Amniotic stem cell (primary cell): ENCODE measurements around the gene ALDH2.
A peak's percentile ranks its signal among the peaks of the same experiment; 100 is the strongest.
"Not testable (repeated sequence)": the region's sequence is repeated elsewhere in the genome, so short reads cannot be mapped to it uniquely, and the experiment has no call there.

Experiments used
- DNase-seq: peaks from one replicate; lab custom pipeline; 2025; lab: John Stamatoyannopoulos, UW

Gene ALDH2

GRCh38 chr12:111827907-111828306 is 61.2 kb downstream of the ALDH2 start:
- DNase-seq: no peak

DNA sequence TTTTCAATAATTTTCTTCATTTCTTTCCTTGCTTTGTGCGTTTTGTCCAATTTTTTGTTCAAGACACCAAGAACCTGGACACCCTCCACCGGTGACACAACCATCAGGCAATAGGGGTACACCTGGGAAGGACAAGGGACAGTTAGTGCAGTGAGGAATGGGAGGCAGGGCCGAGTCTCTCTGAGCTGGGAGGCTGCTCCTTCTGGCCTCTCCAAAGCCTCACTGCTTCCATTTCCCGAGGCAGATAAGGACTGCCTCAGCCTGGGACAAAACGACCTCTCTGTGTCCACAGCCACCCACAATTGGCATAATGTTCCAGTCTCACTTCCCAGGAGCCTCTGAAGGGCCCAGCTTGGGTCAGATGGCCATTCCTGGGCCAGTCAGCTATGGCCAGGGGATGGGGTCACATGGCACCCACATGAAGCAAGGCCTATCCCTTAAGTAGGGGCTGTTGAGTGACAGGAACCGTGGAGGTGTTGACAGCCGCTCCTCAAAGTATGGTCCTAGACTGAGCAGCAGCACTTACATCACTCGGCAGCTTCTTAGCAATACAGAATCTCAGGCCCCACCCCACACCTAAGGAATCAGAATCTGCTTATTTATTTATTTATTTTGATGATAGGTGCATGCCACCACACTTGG is 61.7 kb downstream of the ALDH2 start:
- DNase-seq: no peak

DNA sequence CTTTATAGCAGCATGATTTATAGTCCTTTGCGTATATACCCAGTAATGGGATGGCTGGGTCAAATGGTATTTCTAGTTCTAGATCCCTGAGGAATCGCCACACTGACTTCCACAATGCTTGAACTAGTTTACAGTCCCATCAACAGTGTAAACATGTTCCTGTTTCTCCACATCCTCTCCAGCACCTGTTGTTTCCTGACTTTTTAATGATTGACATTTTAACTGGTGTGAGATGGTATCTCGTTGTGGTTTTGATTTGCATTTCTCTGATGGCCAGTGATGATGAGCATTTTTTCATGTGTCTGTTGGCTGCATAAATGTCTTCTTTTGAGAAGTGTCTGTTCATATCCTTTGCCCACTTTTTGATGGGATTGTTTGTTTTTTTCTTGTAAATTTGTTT is 62.9 kb downstream of the ALDH2 start:
- not testable (repeated sequence) for DNase-seq

DNA sequence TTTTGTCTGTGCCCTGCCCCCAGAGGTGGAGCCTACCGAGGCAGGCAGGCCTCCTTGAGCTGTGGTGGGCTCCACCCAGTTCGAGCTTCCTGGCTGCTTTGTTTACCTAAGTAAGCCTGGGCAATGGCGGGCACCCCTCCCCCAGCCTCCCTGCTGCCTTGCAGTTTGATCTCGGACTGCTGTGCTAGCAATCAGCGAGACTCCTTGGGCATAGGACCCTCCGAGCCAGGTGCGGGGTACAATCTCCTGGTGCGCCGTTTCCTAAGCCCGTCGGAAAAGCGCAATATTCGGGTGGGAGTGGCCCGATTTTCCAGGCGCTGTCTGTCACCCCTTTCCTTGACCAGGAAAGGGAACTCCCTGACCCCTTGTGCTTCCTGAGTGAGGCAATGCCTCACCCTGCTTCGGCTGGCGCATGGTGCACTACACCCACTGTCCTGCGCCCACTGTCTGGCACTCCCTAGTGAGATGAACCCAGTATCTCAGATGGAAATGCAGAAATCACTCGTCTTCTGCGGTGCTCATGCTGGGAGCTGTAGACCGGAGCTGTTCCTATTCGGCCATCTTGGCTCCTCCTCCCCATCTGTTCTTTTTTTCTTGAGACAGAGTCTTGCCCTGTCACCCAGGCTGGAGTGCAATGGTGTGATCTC is 68.1 kb downstream of the ALDH2 start:
- DNase-seq: not testable (repeated sequence)

DNA sequence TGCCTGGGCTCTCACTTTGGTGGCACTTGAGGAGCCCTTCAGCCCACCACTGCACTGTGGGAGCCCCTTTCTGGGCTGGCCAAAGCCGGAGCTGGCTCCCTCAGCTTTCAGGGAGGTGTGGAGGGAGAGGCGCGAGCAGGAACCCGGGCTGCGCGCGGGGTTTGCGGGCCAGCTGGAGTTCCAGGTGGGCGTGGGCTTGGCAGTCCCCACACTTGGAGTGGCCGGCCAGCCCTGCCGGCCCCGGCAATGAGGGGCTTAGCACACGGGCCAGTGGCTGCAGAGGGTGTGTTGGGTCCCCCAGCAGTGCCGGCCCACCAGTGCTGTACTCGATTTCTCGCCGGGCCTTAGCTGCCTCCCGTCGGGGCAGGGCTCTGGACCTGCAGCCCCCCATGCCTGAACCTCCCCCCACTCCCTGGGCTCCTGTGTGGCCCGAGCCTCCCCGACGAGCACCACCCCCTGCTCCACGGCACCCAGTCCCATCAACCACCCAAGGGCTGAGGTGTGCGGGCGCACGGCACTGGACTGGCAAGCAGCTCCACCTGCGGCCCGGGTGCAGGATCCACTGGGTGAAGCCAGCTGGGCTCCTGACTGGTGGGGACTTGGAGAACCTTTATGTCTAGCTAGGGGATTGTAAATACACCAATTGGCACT is 68.9 kb downstream of the ALDH2 start:
- not testable (repeated sequence) for DNase-seq

- DNase-seq: no peak
Observed at GRCh38 chr12:111838353-111838752, 71.6 kb downstream of the ALDH2 start.

DNA sequence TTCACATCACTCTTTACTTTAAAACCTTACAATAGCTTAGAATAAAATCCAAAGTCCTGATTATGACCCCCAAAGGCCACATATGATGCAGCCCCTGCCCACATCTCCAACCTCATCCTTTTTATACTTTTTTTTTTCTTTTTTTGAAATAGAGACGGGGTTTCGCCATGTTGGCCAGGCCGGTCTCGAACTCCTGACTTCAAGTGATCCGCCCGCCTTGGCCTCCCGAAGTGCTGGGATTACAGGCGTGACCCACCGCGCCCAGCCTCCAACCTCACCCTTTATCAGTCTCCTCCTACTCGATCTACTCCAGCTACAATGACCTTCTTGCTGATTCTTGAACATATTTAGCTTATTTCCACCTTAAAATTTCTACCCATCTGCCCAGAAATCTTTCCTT is 74.1 kb downstream of the ALDH2 start:
- no peak for DNase-seq

DNA sequence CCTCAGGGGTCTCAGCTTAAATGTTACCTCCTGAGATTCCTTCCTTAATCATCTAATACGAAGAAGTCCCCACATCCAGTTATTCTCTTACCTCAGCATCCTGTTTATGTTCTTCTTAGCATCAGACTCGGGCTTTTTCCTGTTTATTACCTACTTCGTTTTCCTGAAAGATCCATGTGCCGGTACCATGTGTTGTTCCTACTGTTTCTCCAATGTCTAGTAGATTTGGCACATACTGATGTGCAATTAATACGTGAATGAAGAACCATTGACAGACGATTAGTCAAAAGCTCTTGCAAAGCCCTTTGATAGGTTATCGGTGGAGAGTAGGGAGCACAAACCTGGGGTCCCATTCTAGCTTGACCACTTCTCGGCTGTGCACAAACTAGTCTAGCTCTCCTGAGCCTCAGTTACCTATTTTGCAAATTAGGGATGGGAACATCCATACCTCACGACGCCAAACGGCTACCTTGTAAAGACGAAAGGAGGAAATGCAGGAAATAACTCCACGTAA is 74.6 kb downstream of the ALDH2 start:
- DNase-seq: no peak

GRCh38 chr12:111841750-111842555 is 75.2 kb downstream of the ALDH2 start, which contains the start of gene MAPKAPK5:
Gene MAPKAPK5, plus strand, starts transcription at chr12:111842228. Its CDS starts 506 bp downstream, at chr12:111842734.
- peak; percentile 89 for DNase-seq

DNA sequence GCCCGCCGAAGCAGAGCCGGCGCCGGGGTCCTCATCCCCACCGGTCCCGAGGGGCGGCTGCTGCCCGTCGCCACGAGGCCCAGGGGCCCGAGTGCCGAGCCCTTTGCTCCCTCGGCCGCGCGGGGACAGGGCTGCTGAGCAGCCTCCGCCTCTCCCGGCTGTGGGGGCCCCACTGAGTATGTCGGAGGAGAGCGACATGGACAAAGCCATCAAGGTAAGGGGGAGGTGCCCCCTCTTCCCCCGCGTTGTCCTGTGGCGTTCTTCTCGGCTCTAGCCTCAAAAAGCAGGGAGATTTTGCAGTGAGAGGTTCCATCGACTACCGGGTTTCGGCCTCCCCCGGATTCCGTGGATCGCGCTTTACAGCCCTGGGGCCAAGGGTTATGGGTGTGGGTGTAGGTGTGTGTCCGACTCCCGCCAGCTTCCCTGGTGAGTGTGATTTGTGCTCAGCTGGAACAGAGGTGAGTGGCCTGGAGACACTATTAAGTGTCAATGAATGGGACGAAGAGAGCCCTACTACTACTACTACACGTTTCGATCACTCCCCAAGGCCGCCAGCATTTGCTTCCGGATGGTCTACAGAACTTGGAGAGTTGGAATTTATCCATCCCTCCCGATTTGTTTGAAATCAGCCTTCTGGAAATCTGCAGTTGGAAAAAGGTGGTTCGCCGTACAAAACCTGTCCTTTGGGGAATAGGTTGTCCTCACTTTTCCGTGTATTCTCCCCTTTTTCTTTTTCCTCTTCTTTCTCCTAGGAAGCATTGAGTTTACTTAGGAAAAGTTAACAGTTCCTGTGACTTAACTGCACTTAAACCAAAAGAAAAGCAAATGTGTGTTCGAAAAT is 76.0 kb downstream of the ALDH2 start:
- no peak for DNase-seq

DNA sequence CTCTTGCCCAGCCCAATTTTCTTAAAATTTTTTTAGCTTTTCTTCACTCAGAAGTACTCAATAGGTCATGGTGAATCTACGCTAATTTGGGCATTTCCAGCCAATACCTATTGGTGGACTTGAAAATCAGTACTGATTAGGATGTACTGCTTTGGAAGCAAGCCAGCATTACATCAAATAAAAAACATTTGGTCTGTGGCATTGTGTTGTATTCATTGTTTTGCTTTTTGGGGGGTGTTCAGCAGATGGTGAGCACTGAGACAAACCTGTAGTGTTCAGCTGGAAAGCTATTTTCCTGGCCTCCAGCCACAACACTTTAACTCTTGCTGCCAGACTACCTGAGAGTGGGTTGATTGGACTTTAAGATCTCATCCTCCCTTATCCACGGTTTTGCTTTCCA is 79.3 kb downstream of the ALDH2 start:
- DNase-seq: no peak

DNA sequence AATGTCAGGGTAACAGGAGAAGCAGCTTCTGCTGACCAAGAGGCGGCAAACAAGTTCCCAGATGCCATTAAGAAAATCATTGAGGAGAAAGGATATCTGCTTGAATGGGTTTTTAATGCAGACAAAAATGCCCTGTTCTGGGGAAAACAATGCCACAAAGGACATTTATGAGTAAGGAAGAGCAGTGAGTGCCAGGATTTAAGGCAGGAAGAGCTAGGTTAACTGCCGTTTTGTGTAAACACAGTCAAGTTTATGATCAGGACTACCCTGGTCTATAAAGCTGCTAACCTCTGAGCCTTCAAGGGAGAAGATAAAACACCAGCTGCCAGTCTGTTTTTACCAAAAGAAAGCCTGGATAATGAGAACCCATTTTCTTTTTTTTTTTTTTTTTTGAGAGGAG is 83.8 kb downstream of the ALDH2 start:
- DNase-seq: no peak

- DNase-seq: no peak
Observed at GRCh38 chr12:111858186-111858585, 91.5 kb downstream of the ALDH2 start.

- no peak for DNase-seq
Observed at GRCh38 chr12:111858778-111859177, 92.0 kb downstream of the ALDH2 start.

DNA sequence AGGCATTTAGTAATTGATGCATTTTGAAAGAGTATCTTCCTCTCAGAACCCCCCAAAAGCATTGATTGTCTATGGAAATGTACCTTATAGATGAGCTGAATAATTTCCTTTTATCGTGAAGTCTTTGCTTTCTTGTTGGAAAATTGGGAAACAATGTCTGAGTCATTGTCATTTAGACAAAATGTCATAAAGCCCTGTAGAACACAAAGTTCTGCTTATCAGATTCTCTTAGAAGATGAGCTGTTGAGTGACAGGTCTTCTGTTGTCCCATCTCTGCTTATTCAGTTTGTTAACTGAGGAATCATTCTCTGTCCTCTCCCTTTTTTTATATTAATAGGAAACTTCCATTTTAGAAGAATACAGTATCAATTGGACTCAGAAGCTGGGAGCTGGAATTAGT is 98.2 kb downstream of the ALDH2 start:
- no peak for DNase-seq
